RCC 7860 (cell line): ENCODE measurements around the gene STEAP3.

Experiments used
- DNase-seq: peaks from one replicate; pipeline ENCODE4 v3.0.0-alpha.2; 2015; ENCODE audit warnings: low spot score
- FAIRE-seq: peaks from 2 replicates; lab custom pipeline; 2012; peaks lifted over from hg19 to GRCh38; lab: Jason Lieb, UNC

The STEAP3 gene

GRCh38 chr2:119197529-119198239 lies 25.9 kb upstream of the STEAP3 start:
- DNase-seq: no peak
- no peak for FAIRE-seq

- peak; percentile 82 for DNase-seq
- FAIRE-seq: peak; percentile 80
Measured at GRCh38 chr2:119198240-119198840, 25.3 kb upstream of the STEAP3 start.

GRCh38 chr2:119201815-119202214 lies 21.8 kb upstream of the STEAP3 start:
- DNase-seq (no peak), FAIRE-seq (no peak)

GRCh38 chr2:119202610-119203310 lies 20.9 kb upstream of the STEAP3 start:
- FAIRE-seq: no peak
- no peak for DNase-seq

- DNase-seq (no peak), FAIRE-seq (no peak)
Measured at GRCh38 chr2:119204525-119204924, 19.1 kb upstream of the STEAP3 start.

- FAIRE-seq: no peak
- no peak for DNase-seq
Measured at GRCh38 chr2:119205001-119205706, 18.5 kb upstream of the STEAP3 start.

GRCh38 chr2:119206201-119206600 lies 17.4 kb upstream of the STEAP3 start:
- DNase-seq (no peak), FAIRE-seq (no peak)

- no peak for FAIRE-seq
- no peak for DNase-seq
Measured at GRCh38 chr2:119207447-119207846, 16.2 kb upstream of the STEAP3 start.

GRCh38 chr2:119208791-119209203 lies 14.8 kb upstream of the STEAP3 start:
- FAIRE-seq (peak; percentile 95), DNase-seq (peak; percentile 96)

- FAIRE-seq: no peak
Measured at GRCh38 chr2:119212139-119212800, 11.4 kb upstream of the STEAP3 start.

GRCh38 chr2:119214453-119215037 lies 9.1 kb upstream of the STEAP3 start:
- FAIRE-seq: no peak

More at GRCh38 chr2:119212139-119212800, 11.4 kb upstream of the STEAP3 start:
- no peak for DNase-seq

GRCh38 chr2:119216994-119217393 lies 6.6 kb upstream of the STEAP3 start:
- DNase-seq: no peak
- FAIRE-seq: no peak

More at GRCh38 chr2:119214453-119215037, 9.1 kb upstream of the STEAP3 start:
- no peak for DNase-seq

- DNase-seq (no peak), FAIRE-seq (no peak)
Measured at GRCh38 chr2:119218478-119219064, 5.1 kb upstream of the STEAP3 start.

GRCh38 chr2:119219873-119220272 lies 3.8 kb upstream of the STEAP3 start:
- FAIRE-seq: no peak

GRCh38 chr2:119220720-119221301 lies 2.8 kb upstream of the STEAP3 start:
- DNase-seq (no peak), FAIRE-seq (no peak)

More at GRCh38 chr2:119219873-119220272, 3.8 kb upstream of the STEAP3 start:
- no peak for DNase-seq

GRCh38 chr2:119221609-119222008 lies 2.0 kb upstream of the STEAP3 start:
- no peak for FAIRE-seq

GRCh38 chr2:119222213-119222612 lies 1.4 kb upstream of the STEAP3 start:
- no peak for FAIRE-seq
- DNase-seq: no peak

More at GRCh38 chr2:119221609-119222008, 2.0 kb upstream of the STEAP3 start:
- no peak for DNase-seq

- no peak for FAIRE-seq
Measured at GRCh38 chr2:119222863-119223520, 642 bp upstream of the STEAP3 start.

More at GRCh38 chr2:119222863-119223520, 642 bp upstream of the STEAP3 start:
- DNase-seq: no peak
